Measurements from ENCODE around the gene ITGA8.

ITGA8 gene

GRCh38 chr10:15504101-15504840 is 215.5 kb downstream of the ITGA8 start:
- H3K4me1 ChIP-seq (ENCODE audit: control insufficient read depth, insufficient read depth, low read length), result no peaks in the 10 kb centered on the region
- no peaks in the 10 kb centered on the region; the same call in 1 of the 2 replicates for H3K9me3 ChIP-seq (ENCODE audit: control insufficient read depth, insufficient read depth, low read length)
- 0 out of 2 replicates have a peak, but pooled peaks cover 2% of the 10 kb centered on the region for H3K27me3 ChIP-seq (ENCODE audit: control insufficient read depth, insufficient read depth, low read length)
- H3K27ac ChIP-seq (ENCODE audit: low read depth, low read length), result no peak overlapping the region
- H3K4me3 ChIP-seq (ENCODE audit: low read depth, low read length), result no peak overlapping the region
- H3K36me3 ChIP-seq (ENCODE audit: control insufficient read depth, insufficient read depth, low read length), result no peaks in the 10 kb centered on the region
- H3K9ac ChIP-seq (ENCODE audit: low read depth, low read length), result no peak overlapping the region

- Histone ChIP-seq H3K27ac (ENCODE audit: low read depth, low read length) (no peak overlapping the region), H3K9me3 (ENCODE audit: control insufficient read depth, insufficient read depth, low read length) (no peaks in the 10 kb centered on the region), H3K4me1 (ENCODE audit: control insufficient read depth, insufficient read depth, low read length) (no peaks in the 10 kb centered on the region)
Measured at GRCh38 chr10:15494850-15495506, 224.7 kb downstream of the ITGA8 start.

GRCh38 chr10:15491856-15492642 is 227.7 kb downstream of the ITGA8 start:
- H3K9me3 ChIP-seq (ENCODE audit: control insufficient read depth, insufficient read depth, low read length), result no peaks in the 10 kb centered on the region
- H3K36me3 ChIP-seq (ENCODE audit: control insufficient read depth, insufficient read depth, low read length), result no peaks in the 10 kb centered on the region
- H3K4me1 ChIP-seq (ENCODE audit: control insufficient read depth, insufficient read depth, low read length), result no peaks in the 10 kb centered on the region
- no peak overlapping the region for H3K27ac ChIP-seq (ENCODE audit: low read depth, low read length)
- no peaks in the 10 kb centered on the region for H3K27me3 ChIP-seq (ENCODE audit: control insufficient read depth, insufficient read depth, low read length)
- no peak overlapping the region for H3K4me3 ChIP-seq (ENCODE audit: low read depth, low read length)
- no peak overlapping the region for H3K9ac ChIP-seq (ENCODE audit: low read depth, low read length)

More at GRCh38 chr10:15494850-15495506, 224.7 kb downstream of the ITGA8 start:
- Histone ChIP-seq H3K9ac (ENCODE audit: low read depth, low read length) (no peak overlapping the region), H3K4me3 (ENCODE audit: low read depth, low read length) (no peak overlapping the region), H3K27me3 (ENCODE audit: control insufficient read depth, insufficient read depth, low read length) (no peaks in the 10 kb centered on the region), H3K36me3 (ENCODE audit: control insufficient read depth, insufficient read depth, low read length) (no peaks in the 10 kb centered on the region)

GRCh38 chr10:15489431-15489830 is 230.3 kb downstream of the ITGA8 start:
- no peaks in the 10 kb centered on the region for H3K9me3 ChIP-seq (ENCODE audit: control insufficient read depth, insufficient read depth, low read length)
- H3K9ac ChIP-seq (ENCODE audit: low read depth, low read length), result no peak overlapping the region
- H3K27me3 ChIP-seq (ENCODE audit: control insufficient read depth, insufficient read depth, low read length), result no peaks in the 10 kb centered on the region
- H3K4me1 ChIP-seq (ENCODE audit: control insufficient read depth, insufficient read depth, low read length), result no peaks in the 10 kb centered on the region
- no peaks in the 10 kb centered on the region for H3K36me3 ChIP-seq (ENCODE audit: control insufficient read depth, insufficient read depth, low read length)
- H3K4me3 ChIP-seq (ENCODE audit: low read depth, low read length), result no peak overlapping the region
- no peak overlapping the region for H3K27ac ChIP-seq (ENCODE audit: low read depth, low read length)

GRCh38 chr10:15487376-15487775 is 232.3 kb downstream of the ITGA8 start:
- Histone ChIP-seq H3K4me1 (ENCODE audit: control insufficient read depth, insufficient read depth, low read length) (no peaks in the 10 kb centered on the region), H3K27ac (ENCODE audit: low read depth, low read length) (no peak overlapping the region), H3K9me3 (ENCODE audit: control insufficient read depth, insufficient read depth, low read length) (no peaks in the 10 kb centered on the region), H3K36me3 (ENCODE audit: control insufficient read depth, insufficient read depth, low read length) (no peaks in the 10 kb centered on the region), H3K4me3 (ENCODE audit: low read depth, low read length) (no peak overlapping the region), H3K27me3 (ENCODE audit: control insufficient read depth, insufficient read depth, low read length) (peaks cover under 1% of the 10 kb centered on the region; the same call in 1 of the 2 replicates), H3K9ac (ENCODE audit: low read depth, low read length) (no peak overlapping the region)

GRCh38 chr10:15486404-15486803 is 233.3 kb downstream of the ITGA8 start:
- H3K36me3 ChIP-seq (ENCODE audit: control insufficient read depth, insufficient read depth, low read length), result no peaks in the 10 kb centered on the region
- H3K4me1 ChIP-seq (ENCODE audit: control insufficient read depth, insufficient read depth, low read length), result no peaks in the 10 kb centered on the region
- H3K9ac ChIP-seq (ENCODE audit: low read depth, low read length), result no peak overlapping the region
- H3K4me3 ChIP-seq (ENCODE audit: low read depth, low read length), result no peak overlapping the region
- no peaks in the 10 kb centered on the region for H3K9me3 ChIP-seq (ENCODE audit: control insufficient read depth, insufficient read depth, low read length)
- peaks cover 9% of the 10 kb centered on the region; the same call in 1 of the 2 replicates for H3K27me3 ChIP-seq (ENCODE audit: control insufficient read depth, insufficient read depth, low read length)
- no peak overlapping the region for H3K27ac ChIP-seq (ENCODE audit: low read depth, low read length)

- peaks cover 15% of the 10 kb centered on the region; the same call in 1 of the 2 replicates for H3K27me3 ChIP-seq (ENCODE audit: control insufficient read depth, insufficient read depth, low read length)
- H3K9me3 ChIP-seq (ENCODE audit: control insufficient read depth, insufficient read depth, low read length), result no peaks in the 10 kb centered on the region
- no peaks in the 10 kb centered on the region for H3K36me3 ChIP-seq (ENCODE audit: control insufficient read depth, insufficient read depth, low read length)
- no peaks in the 10 kb centered on the region for H3K4me1 ChIP-seq (ENCODE audit: control insufficient read depth, insufficient read depth, low read length)
- H3K9ac ChIP-seq (ENCODE audit: low read depth, low read length), result no peak overlapping the region
- no peak overlapping the region for H3K27ac ChIP-seq (ENCODE audit: low read depth, low read length)
- H3K4me3 ChIP-seq (ENCODE audit: low read depth, low read length), result no peak overlapping the region
Measured at GRCh38 chr10:15485684-15486316, 233.9 kb downstream of the ITGA8 start.

GRCh38 chr10:15485027-15485426 is 234.7 kb downstream of the ITGA8 start:
- H3K36me3 ChIP-seq (ENCODE audit: control insufficient read depth, insufficient read depth, low read length), result no peaks in the 10 kb centered on the region
- H3K27me3 ChIP-seq (ENCODE audit: control insufficient read depth, insufficient read depth, low read length), result peaks cover 19% of the 10 kb centered on the region
- H3K9me3 ChIP-seq (ENCODE audit: control insufficient read depth, insufficient read depth, low read length), result no peaks in the 10 kb centered on the region
- no peaks in the 10 kb centered on the region for H3K4me1 ChIP-seq (ENCODE audit: control insufficient read depth, insufficient read depth, low read length)
- no peak overlapping the region for H3K27ac ChIP-seq (ENCODE audit: low read depth, low read length)
- no peak overlapping the region for H3K9ac ChIP-seq (ENCODE audit: low read depth, low read length)
- H3K4me3 ChIP-seq (ENCODE audit: low read depth, low read length), result no peak overlapping the region

GRCh38 chr10:15484128-15484527 is 235.6 kb downstream of the ITGA8 start:
- H3K9ac ChIP-seq (ENCODE audit: low read depth, low read length), result no peak overlapping the region
- peaks cover 6% of the 10 kb centered on the region for H3K4me1 ChIP-seq (ENCODE audit: control insufficient read depth, insufficient read depth, low read length)
- no peak overlapping the region for H3K4me3 ChIP-seq (ENCODE audit: low read depth, low read length)
- no peaks in the 10 kb centered on the region for H3K9me3 ChIP-seq (ENCODE audit: control insufficient read depth, insufficient read depth, low read length)
- H3K36me3 ChIP-seq (ENCODE audit: control insufficient read depth, insufficient read depth, low read length), result no peaks in the 10 kb centered on the region
- no peak overlapping the region for H3K27ac ChIP-seq (ENCODE audit: low read depth, low read length)
- peaks cover 28% of the 10 kb centered on the region for H3K27me3 ChIP-seq (ENCODE audit: control insufficient read depth, insufficient read depth, low read length)

GRCh38 chr10:15483215-15484075 is 236.3 kb downstream of the ITGA8 start:
- Histone ChIP-seq H3K4me1 (ENCODE audit: control insufficient read depth, insufficient read depth, low read length) (peaks cover 12% of the 10 kb centered on the region), H3K9me3 (ENCODE audit: control insufficient read depth, insufficient read depth, low read length) (no peaks in the 10 kb centered on the region), H3K9ac (ENCODE audit: low read depth, low read length) (no peak overlapping the region), H3K4me3 (ENCODE audit: low read depth, low read length) (no peak overlapping the region), H3K27me3 (ENCODE audit: control insufficient read depth, insufficient read depth, low read length) (peaks cover 35% of the 10 kb centered on the region), H3K27ac (ENCODE audit: low read depth, low read length) (no peak overlapping the region), H3K36me3 (ENCODE audit: control insufficient read depth, insufficient read depth, low read length) (no peaks in the 10 kb centered on the region)
